Stimulated activated CD4-positive, alpha-beta T cell treated with anti-CD3 and anti-CD28 coated beads, TNF-alpha, amount 100 ng/mL, for 4 hours (primary cell): ENCODE results near the gene FARS2.
"Not testable (repeated sequence)": the region's sequence is repeated elsewhere in the genome, so short reads cannot be mapped to it uniquely, and the experiment has no call there.

Experiments
- DNase-seq, 3 experiments: peaks; one replicate each; pipeline ENCODE4 v3.0.0-alpha.2; 2020; ENCODE audit warnings: low read depth in 3 of 3

Gene FARS2

DNA sequence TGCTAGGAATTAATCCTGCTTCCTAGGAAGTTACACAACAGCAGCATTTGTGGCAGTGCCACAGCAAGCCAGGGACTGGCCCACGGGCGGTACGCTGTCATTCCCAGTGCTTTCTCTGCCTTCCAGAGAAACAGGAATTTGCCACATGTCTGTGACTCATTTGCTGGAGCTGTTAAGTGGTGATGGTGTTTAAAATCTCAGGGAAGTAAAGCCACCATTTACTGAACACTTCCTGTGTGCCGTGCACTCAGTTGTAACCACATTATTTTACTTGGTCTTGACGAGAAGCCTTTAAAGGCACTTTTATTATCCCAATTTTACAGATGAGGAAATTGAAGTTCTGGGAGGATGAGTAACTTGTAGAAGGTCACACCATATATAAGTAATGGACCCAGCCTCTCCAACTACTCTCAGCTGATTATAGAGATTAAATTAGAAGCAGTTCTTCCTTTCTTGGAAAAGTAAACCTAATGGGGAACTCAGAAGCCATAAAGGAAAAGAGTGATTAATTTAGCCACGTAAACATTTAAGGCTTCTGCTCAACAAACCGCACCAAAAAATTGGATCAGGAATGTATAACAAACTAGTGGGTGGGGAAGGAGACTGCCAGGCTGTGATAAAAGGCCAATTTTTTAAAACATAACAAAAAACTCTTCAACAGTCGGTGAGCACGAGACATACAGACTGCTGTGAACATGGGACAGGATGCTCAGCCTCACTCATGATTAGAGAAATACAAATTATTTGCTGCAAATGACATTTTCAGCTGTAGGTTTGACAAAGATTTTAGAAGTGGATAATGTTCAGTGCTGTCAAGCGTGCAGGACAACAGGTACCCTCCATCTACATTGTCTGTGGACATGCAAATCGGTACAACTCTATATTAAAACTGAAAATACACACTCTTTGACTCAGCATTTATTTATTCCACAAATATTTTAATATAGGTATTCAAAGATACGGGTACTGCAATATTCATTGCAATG is 434.2 kb downstream of the FARS2 start:
- no peak for DNase-seq

DNA sequence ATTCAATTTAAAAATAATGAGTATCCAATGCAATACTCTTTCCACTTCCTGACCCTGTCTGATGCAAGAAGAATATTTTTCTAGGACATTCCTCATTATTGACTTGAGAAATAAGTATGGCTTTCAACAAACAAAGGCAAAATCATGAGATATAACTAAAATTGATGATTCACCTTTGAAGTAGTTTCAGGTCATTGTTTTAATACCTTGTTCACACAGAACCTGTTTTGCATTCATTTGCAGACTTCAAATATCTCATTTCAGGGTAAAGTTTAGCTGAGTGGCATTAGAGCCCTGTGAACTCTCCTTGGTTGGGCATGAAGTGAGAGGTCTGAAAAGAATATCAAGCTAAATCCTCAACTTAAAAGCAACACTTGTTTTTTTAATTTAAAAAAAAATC is 436.2 kb downstream of the FARS2 start:
- DNase-seq = no peak

DNA sequence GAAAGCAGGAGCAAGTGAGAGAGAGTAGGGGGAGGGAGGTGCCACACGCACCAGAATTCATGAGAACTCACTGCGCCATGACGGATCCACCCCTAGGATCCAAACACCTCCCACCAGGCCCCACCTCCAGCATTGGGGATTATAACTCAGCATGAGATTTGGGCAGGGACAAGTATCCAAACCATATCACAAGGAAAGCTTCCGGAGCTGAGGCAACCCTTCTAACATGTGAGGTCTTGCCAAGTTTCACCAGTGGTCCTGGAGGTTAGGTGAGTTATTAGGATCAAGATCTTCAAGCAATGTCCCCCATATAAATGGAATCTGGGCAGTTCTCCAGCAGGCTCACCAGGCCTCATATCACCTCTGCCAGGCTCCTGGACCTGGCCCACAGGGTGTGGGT is 437.0 kb downstream of the FARS2 start:
- no peak for DNase-seq

DNA sequence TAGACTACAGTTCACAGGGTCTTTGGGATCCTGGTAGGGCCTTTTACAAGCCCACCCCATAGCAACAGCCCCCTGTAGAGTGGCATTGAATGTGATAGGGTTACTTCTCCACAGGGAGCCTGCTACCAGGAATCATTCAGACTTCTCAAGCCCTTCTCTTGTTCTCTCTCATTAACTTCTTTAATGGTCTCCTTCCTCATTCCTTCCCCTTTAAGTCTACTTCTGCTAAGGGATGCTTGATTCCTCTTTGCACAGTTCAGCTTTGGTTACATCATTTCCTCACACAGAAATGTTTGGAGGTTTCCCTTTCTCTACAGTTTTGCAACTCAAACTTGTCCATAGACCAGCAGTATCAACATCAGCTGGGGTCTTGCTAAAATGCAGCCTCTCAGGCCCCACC is 437.8 kb downstream of the FARS2 start:
- DNase-seq = not testable (repeated sequence)

DNA sequence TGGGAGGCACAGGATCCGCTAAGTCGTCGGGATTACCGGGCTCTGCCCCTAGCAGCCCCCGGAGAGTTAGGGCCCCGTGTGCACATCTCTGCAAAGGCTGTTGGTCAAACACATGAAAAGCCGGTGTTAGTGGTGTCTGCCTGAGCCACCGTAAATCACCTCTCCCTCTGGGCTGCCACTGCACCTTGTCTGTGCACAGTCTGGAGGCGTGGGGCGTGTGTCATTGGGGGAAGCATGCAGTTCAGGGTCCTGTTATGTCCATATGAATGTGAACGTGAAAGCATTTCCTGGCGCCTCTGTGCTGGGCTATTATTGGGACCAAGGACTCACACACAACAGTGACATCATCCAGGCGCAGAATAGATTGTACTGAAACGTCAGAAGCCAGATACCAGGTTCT is 439.9 kb downstream of the FARS2 start:
- no peak for DNase-seq

DNA sequence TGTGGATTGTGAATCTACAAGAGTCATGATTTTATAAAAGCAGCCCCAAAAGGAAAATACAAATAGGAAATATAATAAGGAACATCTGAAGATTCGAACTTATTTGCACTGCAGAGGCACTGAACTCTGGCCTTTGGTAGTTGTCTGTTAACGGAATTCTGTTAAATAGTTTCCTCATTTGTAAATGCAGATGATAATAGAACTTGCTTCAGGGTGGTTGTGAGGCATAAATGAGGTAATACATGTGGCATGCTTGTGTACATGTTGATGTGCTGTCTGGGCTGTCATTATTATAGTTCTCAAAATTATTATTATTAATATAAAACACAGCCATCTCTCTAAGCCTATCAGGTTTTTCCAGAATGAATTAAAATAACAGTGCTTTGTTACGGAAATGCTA is 443.4 kb downstream of the FARS2 start:
- no peak for DNase-seq

DNA sequence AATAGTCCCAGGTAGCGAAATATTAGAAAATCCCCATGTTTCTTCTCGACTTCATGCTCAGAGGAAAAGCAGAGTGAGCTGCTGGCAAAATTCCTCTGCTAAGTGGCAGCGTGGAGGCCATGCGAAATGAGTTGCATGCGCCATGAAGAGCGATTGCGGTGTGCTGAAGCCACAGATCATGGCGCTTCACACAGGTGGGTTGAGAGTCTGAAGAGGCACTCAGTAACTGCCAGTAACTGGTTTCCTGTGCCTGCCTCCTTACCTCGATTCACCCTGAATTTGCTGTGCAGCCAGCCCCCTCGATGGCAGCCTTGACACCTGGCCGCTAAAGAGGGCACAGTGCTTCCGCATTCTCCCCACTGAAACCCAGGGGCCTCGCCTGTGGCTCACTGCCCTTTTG is 443.9 kb downstream of the FARS2 start:
- DNase-seq = no peak

DNA sequence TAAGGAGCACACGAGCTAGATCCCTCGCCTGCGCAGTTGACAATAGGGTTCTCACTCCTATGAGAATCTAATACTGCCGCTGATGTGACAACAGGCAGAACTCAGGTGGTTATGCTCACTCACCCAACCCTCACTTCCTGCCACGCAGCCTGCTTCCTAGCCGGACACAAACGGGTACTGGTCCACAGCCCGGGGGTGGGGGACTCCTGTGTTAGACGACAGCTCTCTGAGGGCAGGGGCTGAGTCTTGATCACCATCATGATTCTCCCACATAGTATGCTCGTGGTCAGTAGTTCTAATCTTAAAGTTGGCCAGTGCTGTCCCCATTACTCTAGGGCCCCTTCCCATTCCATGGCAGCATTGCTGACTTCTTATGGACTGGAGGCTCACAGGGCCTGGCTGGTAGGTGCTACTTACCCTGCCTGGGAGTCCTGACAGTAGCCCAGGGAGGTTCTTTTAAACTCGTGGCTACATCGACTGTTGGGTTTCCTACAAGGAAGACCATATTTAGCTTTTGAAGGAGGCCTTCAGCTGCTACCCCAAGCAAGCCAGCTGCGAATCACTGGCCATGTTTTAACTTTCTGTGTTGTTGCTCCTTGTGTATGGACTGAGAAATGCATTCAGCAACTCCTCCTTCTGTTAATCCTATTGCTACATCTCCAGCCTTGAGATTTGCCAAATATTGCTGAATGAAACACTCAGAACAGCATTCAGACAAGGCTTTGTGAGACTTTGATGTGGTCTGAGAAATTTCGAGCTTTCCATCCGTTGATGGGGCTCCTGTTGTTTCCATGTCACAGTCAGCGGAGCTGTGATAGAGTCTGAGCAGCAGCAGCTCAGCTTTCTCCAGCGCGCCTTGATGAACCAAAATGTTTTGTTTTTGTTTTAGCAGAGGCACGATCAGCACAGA is 445.1 kb downstream of the FARS2 start:
- DNase-seq = no peak

DNA sequence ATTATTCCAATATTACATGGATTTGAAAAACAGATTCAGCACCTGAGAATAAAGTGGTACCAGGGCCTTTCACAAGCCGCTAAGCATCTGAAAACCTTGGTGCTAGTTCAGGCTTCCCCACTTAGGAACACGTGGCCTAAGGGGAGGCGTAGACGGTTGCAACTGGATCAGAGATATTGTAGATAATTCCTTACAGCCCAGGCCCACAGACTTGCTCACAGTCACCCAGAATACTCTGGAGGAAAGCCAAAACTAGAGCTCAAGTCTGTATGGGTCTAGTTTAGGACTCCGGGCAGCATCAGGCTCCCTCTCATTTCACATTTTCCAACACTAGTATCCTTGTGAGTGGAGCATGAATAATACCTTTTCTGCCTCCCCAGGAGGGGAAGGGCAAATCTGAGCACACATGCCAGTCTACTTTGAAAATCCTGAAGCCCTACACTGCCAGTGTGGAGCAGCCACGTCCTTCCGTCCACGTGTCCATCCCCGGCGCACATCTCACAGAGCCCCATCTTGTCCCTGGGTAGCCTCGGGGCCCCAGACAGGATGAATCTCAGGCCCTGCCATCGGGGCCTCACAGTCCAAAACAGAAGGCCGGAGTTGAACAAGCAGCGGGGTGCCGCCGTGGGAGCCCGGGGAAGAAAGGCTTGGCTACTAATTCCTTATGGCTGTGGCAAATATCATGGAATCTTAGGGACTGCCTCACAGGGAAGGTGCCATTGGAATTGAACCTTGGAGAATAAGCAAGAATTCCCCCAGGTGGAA is 446.1 kb downstream of the FARS2 start:
- DNase-seq = no peak

DNA sequence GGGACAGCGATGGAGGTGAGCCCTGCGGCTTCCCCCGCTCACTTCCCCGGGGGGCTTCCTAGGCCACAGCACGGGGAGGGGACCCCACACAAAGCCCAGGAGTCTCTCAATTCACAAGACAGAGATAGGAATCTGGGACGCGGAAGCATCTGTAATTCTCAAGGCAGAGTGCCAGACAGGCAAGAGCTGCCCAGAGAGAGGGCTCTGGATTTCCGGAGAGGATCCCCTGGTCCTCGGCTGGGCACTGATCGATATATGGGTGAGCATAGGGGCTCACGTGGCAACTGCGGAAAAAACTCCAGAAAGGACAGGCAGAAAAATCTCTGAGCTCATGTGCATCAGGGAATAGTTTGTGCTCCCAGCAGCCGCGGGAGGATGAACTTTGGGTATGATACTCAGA is 449.2 kb downstream of the FARS2 start:
- DNase-seq = no peak

DNA sequence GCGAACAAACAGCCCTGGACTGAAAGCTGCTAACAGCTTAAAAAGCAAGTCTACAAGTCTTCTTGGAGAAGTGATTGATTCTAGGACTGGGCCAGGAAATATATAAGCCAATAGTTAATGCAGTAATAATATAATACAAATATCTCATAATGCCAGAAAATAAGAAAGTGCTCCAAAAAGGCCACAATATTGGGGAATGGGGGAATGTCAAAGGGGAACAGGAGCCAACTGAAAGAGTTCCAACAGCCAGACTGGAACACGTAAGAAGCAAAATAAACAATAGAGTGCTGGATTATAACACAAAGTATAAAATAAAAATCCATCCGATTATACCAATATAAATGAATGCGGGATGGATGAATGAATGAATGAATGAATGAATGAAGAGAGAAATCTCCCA is 449.6 kb downstream of the FARS2 start:
- DNase-seq = no peak

DNA sequence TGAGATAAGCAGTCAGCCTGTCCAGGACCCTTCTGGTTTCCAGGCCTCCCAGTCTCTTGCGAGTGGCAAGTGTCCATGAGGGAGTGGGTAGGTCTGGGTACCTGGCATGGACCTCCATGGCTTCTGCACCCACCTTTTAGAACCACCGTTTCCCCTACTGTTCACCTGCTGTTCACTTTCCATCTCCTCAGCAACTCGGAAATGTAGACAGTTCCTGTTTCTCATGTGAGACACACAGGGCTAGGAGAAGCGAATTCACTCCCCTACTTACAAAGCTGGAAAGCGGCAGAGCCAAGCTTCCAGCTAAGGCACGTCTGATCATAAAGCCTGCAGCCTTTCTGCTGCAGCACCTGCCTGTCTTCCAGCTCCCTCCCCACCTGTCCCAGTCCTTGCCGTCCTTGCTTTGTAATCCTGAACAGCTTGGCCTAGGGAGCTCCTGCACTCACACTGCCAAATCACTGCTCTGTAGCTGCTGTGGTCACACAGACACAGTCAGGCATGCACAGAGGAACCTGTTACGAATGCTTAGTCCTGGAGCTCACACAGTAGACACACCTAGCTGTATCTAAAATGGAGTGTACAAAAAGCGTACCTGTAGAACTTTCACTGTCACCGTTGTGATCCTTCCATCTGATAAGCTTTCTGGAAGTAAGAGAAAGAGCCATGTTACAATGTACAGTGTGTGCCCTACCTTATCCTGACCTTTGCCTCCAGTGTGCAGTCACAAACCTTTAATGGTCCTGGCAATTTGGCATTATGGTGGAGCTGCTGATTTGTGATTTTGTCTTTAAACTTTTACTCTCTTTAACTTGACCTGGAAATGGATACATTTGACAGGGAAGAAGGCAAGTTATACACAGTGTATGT is 451.3 kb downstream of the FARS2 start:
- no peak for DNase-seq

DNA sequence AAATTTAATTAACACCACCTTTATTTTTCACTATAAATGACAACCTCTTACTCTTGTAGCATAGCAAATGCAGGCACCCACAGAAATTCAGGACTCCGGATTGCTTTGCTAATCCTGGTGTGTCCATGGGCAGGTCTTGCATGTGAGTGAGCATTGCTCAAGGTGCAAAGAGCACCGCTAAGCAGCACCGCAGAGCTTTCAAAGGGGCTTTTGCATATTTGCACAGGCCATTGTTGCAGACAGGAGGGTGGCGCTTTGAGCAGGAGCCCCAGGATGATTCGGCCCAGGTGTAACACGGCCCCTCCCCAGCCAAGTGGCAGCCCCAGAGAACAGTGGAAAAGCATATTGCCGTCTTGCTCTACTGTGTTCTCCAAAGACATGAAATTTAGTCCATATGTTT is 452.2 kb downstream of the FARS2 start:
- DNase-seq = no peak

DNA sequence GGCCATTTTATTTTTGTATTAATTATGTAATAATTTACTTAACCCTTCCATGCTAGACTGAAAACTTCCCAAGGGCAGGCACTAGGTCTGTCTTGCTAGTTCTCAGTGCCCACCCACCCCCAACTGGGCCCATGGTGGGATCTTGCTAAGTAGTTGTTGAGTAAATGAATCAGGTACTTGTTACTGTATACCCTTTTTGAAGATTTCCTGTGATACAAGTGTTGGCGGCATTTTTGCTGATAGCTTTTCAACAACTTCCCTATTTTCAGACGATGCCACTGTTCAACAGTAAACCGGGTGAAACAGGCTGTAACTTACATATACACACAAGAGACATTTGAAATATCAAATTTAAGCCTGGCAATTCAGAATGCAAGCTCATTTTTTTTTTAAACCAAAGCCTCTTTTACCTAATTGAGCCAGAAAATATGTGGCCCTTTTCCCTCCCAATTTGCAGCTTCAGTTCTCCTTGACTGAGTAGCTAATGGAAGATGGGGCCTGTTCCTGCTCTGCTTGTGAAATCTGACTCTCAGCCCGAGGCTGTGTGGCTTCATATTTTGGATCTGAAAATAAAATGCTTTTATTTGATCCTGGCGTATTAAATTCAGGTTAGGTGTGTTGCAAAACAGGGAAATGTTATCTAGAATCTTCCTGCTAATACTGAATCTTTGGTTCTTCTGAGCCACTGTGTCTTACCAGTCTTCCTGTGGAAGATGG is 457.1 kb downstream of the FARS2 start:
- DNase-seq = no peak

DNA sequence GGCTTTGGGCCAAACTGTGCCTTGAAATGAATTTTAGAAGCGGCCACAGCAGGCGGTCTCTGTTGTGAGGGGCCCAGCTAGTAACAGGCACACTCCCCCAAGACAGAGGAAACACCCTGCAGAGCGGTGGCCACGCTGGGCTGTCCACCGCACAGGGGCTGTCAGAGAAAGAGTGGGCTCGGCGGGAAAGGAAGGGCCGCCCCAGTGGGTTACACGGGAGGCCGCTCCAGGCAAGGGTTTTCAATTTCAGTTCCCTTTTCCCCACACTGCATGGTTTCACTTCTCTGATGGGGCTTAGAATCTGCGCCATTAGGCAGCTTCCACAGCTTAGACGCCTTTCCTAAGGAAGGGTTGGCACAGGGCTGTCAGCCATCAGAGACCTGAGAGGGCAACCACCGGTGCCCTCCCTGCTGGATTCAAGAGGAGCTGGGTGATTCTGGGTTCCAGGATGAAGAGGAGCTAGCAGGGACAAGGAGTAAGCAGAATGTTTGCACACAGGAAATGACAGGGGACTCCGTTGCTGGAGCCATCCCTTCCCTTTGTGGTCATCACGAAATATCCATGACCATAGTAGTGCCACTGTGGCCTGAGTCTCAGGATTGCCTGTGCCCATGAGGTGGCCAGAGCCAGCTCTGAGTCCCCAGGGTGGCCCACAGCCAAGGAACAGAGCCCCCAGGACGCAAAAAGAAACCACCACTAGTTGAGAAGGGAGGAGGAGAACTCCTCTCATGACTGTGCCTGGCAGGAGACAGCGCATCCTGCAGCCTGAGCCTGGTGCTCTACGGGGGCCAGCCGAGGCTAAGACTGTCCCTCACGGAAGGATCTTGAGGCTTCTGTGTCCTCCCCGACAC is 462.8 kb downstream of the FARS2 start:
- no peak for DNase-seq

DNA sequence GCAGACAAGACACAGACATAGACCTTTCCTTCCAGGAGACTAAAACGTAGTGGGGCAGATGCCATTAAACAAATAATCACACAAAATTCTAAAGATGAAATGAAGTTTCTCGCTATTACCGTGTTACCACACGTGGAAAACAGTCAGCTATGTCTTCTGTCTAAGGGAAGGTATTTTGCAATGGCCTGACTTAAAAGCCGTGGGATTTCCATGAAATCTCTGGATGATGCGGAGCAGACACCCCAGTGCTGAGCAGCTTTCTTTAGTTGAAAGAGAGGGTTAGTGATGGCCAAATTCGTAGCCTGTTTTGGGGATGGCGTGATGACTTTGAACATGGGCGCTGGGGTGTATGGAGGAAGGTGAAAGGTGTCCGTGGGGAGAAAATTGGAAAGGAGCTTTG is 463.6 kb downstream of the FARS2 start:
- DNase-seq = no peak

DNA sequence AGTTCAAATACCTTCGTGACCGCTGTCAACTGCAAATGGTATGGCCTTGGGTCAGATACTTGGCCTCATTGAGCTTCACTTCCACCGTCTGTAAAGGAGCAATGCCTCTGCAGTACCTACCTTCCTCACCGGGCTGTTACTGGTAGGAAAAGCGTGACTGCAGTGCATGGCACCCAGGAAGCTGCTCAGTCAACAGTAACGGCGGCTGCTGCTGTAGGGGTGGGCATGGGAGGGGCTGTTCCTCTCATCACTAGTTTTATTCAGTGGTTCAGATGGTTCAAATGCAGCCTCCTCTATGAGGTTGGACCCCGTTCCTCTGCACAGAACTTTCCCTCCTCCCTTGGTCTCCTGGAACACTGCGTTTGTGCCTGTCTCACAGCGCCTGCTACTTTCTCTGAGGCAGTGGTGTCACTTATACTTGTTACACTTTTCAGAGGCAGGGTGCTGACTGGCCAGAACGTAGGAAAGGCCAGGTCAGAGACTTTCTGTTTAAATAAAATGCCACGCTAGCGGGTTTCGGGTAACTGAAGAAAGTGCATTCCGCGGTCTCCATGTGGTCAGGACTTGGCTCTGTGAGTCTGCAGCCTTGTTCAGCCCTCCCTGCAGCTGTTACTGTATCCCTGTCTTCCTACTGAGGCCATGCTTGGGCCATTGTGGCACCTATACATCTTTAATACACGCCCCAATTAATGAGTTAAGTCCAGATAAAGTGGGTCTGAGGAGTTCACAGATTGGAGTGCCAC is 465.8 kb downstream of the FARS2 start:
- DNase-seq = no peak

DNA sequence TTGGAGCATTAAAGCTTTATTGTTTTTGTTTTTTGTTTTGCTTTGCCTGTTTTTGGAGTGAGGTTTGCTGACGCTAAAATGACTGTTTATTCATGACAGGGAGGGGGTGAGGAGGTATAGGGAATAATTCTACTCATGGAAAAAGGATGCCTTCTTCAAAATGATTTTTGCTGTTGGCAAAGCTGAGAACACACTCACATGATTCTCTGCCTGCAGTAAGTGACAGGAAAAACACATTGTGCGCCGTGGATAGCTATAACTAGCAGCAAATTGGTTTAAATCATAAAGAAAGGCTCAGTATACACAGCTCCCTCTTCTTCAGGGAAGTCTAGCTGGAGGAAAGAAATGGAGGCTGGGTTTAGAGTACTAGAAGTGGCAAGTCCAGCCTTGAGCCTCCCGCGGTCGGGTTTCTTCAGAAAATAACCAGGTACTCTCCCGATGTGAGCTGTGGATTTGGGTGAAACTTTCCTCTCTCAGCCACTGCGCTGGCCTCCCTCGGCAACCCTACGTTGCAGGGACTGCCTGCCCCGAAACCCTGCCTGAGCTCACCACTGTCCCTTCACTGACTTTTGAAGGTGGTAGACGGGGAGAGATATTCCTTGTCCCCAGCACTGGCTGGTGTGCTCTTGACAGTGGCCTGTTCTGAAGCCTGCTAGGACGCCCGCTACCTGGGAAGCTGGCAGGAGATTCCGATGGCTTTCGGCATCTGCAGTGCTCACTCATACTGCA is 467.2 kb downstream of the FARS2 start:
- no peak for DNase-seq
